HG03196 (cell line): ENCODE results near the gene KCTD10.

ENCODE experiments used
- ATAC-seq: cut with Tn5 transposase; IDR thresholded peaks from one replicate; pipeline ENCODE4 v1.9.1; 2021; ENCODE audit not compliant: unreplicated experiment

Gene KCTD10

DNA sequence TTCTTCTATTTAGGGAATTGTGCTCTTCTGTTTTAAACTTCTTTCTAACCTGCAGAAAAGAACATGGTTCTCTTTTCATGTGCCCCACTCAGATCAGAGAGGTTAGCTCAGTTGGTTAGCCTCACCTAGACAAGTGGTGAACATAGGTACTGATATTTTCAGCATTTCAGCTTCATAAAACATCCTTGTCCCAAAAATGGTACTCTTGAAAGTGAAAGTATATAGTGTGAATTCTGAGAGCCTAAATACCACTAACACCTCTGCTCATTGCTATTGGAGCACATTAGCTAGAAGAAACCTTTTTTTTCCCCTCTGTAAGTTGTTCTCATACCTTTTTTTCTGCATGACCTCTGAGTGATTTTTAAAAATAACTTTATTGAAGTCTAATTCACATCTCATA is 17.9 kb upstream of the KCTD10 start:
- no peak for ATAC-seq

- ATAC-seq, result no peak
Measured at GRCh38 chr12:109494348-109494881, 17.3 kb upstream of the KCTD10 start.

DNA sequence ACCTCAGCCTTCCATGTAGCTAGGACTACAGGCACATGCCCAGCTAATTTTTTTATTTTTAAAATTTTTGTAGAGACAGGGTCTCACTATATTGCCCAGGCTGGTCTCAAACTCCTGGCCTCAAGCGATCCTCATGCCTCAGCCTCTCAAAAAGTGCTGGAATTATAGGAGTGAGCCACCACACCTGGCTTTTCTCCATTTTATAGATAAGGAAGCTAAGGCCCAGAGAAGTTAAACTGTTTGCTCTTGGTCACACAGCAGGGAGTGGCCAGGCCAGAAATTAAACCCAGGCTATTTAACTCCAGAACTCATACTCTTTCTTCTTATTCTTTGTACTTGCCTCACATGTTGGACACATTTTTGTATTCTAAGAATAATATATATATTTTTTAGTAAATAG is 16.8 kb upstream of the KCTD10 start:
- no peak for ATAC-seq

DNA sequence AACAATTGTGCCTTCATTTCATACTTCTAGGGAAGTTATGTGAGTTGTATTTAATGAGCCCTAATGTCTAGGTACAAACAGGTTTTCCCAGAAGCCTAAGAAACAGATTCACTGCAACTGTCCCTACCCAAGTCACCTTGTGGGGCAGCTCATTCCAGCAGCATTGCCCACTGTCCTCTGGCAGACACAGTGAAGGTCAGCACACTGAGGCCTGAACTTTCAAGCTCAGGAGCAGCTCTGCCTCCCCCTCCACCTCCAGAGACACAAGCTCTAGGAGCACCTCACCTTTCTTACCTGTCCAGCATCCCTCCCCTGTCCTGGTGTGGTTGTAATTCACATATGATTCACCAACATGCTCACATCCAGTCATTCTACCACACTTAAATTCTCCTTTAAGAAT is 16.0 kb upstream of the KCTD10 start:
- no peak for ATAC-seq

DNA sequence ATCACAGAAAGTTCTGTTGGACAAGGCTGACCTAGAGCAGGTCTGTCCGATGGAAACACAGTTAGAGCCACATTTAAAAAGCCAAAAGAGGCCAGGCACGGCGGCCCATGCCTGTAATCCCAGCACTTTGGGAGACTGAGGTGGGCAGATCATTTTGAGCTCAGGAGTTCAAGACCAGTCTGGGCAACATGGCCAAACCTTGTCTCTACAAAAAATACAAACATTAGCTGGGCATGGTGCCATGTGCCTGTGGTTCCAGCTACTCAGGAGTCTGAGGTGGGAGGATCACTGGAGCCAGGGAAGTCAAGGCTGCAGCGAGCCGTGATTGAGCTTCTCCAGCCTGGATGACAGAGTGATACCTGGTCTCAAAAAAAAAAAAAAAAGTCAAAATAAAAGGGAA is 15.3 kb upstream of the KCTD10 start:
- no peak for ATAC-seq

DNA sequence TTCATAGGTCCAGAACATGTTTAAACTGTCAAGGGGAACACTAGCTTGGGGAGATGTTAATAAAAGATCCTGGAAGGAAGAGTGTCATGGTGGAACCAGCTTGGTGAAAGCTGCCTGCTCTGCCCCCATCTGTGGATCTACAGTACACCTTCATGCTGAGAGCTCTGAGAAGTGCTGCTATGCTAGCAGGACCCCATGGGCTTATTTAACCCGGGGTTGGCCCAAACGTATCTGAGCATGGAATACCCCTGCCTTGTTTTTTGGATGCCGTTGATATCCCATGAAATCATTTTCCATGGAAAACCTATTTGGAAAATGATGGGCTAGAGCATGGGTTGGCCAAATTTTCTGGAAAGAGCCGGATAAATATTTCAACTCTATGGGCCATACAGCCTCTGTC is 14.6 kb upstream of the KCTD10 start:
- ATAC-seq, result no peak

DNA sequence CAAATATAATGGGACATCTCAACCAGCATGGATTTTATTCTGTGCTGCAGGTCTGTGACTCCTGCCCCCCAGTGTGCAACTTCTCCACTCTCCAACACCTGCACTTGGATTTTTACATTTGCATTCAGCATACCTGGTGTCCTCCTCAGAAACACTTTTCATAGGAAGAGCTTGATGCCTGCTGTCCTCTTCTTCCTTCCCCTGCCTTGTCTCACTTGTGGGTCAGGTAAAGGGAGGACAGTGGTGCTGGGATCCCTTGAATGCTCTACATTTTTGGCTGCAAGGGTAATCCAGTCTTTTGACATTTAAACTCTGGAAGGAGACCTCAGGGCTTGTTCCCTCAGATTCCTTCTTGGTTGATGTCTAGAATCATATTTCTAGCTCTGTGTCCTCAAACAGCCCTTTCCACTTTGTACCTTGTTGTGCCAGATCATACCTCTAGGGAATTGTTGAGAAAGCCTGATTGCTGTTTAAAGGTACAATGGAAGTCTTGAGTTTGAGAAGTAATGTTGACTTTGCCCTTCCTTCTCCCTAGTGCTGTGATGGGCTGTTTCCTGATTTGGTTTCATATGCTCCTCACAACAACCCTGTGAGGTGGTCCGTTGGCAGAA is 13.0 kb upstream of the KCTD10 start:
- no peak for ATAC-seq

GRCh38 chr12:109489016-109489954 is 12.2 kb upstream of the KCTD10 start:
- no peak for ATAC-seq

DNA sequence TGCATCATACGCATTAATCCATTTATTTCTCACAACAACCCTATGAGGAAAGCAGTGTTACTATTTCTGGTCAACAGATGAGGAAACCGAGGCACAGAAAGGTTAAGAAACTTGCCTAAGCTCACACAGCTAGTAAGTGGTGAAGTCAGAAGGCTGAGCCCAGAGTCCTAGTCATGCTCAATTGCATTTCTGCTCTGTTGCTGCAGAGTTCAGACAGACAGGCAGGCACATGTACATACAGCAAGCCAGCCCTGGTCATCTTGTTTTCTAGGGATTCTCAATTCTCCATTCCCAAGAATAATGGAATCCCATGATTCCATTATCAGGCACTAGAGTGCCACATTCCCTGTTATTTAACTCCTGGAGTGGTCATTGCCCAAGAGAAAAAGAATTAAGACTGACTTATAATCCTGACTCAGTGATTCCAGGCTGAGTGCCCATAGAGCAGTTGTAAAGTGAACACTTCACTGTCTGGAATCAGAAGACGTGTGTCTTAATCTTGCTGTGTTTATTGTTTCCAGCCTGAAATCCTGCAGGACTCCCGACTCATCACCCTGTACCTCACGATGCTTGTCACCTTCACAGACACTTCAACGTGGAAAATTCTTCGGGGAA is 11.1 kb upstream of the KCTD10 start:
- no peak for ATAC-seq

DNA sequence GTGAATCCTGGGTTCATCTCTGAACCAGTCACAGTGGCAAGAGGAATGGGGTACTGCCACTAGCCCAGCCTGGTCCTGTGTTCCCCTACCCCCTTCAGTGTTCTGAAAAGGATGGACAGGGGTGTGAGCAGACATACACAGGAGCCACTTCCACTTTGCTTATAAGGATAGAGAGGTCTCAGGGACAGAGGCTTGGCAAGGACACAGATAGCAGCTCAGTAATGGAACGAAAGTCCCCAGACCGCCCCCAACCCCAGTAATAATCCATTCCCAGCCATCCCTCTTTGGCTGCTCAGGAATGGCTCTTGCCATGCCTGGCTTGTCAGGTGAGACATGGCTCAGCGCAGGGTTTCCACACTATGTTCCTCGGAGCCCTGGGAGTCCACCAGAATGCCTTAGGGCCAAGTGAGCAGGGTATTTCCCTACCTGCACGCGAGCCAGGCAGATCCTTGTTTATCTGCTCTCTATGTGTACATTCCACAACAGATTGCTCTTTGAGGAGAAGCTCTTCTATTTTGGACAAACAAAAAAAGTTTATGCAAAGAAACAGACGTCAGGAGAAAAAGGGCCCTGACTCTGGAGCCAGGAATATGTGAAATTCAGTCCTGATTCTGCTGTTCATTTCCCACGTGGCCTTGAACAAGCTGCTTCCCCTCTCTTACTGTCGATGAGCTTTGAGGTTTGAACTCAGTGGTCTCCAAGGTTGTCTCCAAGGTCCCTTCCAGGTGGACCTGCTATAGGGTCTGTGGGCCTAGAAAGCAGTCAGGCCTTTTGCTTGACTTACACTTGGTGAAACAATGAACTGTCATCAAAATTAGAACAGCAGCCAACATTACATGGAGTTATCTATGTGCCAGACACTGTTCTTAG is 10.3 kb upstream of the KCTD10 start:
- ATAC-seq, result no peak

DNA sequence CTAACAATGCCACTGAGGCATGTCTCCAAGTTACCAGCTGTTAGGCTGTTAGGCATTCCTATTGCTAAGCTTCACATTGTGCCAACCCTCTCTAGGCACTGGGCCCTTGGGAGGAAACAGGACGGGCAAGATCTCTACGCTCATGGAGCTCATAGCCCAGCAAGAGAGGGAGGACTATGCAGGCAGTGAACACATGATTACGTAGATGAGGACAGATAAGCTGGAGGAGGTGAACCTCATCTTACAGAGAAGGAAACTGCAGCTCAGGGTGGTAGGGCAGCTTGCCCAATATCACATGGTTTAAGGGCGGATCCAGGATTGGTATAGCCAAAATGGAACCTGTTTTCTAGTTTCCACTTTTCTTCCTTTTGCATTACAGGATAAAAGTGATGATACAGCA is 8.1 kb upstream of the KCTD10 start:
- no peak for ATAC-seq

- no peak for ATAC-seq
Measured at GRCh38 chr12:109483346-109483745, 6.2 kb upstream of the KCTD10 start.

- ATAC-seq, result no peak
Measured at GRCh38 chr12:109482894-109483293, 5.8 kb upstream of the KCTD10 start.

GRCh38 chr12:109482491-109482890 is 5.4 kb upstream of the KCTD10 start:
- ATAC-seq, result no peak

GRCh38 chr12:109481863-109482262 is 4.8 kb upstream of the KCTD10 start:
- ATAC-seq, result no peak

DNA sequence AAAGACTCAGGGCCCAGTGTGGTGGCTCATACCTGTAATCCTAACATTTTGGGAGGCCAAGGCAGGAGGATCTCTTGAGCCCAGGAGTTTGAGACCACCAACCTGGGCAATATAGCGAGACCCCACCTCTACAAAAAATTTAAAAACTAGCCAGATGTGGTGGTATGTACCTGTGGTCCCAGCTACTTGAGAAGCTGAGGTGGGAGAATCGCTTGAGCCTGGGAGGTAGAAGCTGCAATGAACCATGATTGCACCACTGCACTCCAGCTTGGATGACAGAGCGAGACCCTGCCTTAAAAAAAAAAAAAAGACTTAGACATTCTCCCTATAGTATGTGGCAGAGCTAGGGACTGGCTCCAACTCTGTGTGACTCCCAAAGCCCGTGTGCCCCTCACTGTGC is 3.3 kb upstream of the KCTD10 start:
- ATAC-seq, result no peak

DNA sequence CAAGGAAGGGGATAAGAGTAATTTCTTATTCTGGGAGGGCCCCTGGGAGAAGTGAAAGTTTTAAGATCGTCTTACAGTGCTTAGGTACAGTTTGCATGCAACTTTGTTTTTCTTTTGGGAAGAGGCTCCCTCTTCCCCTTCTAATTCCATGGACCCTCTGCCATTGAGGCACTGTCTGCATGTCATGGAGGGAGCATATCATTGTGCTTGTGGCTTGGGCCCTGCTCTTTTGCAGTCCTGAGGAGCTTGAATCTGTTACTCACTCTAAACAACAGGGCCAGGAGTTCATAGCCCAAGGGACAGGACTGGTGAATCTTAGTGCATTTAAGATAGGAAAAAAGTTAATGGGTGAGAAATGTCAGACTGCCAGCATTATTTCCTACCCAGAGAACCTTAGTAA is 2.7 kb upstream of the KCTD10 start:
- ATAC-seq, result no peak

DNA sequence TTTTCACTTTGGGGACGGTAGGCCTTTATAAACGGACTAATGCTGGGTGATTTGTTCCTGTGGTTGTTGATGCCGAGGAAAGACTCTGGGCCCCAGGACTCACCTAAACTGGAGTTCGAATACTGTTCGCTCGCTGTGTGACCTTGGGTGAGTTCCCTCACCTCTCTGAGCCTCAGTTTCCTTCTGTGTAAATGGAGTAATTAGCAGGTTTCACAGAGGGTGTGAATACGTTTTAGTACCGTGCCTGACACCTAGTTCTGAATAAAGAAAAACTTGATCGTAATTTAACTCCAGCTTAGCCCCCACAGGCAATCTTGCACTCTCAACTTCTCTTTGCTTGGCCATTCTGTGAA is 839 bp upstream of the KCTD10 start:
- ATAC-seq, result no peak

DNA sequence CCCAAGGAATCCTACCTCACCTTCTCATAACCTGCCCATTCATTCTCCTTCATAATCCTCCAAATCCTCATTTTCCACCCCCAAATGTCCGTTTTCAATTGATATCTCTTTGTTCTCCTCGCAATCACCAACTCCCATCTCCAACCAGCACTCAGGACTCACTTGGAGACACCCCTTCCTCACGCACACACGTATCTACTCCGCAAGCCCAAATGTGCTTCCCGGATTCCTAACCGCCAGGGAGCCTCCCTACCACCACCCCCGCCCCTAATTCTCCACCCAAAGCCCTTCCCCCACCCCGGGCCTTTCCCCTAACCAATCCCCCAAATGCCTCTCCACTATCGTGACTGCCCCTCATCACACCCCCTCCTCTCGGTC is 304 bp downstream of the KCTD10 start:
- ATAC-seq, result no peak

DNA sequence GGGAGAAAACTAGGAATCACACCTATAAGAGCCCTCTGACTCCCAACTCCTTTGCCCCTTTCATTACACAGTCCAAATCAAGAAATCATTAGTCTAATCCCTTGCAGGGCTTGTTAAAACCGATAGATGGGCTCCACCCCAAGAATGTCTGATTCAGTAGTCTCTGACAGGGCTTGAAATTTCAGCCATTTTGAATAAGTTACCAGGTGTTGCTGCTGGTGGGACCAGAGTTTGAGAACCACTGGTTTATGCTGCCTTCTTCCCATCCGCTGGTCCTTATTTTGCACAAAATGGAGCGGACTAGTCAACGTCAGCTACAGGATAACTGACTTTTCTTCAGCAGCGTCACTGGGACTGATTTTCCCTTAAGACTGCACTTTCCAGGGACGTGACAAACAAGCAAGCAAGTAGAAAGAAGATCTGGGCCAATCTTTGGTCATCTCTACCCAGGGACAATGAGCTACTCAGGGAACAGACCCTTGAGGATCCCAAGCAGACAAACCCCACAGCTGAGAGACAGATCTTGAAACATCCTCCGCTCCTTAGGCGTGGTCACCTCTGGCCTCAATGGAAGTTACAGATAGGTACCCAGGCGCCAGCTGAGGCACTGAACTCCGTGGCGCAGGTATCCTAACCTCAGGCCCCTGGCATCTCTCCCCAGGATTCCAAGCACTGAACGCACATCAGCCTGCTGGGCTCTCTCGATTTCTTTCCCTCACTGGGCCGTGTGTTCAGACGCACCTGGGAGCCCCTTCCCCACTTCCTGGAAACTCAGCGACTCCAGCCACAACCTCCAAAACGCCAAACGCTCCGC is 900 bp downstream of the KCTD10 start:
- ATAC-seq, result no peak
